Umbilical cord (tissue), 2 donors: ENCODE results near the gene HIP1. TPM values are rescaled to one million over a fixed set of nuclear protein-coding genes. Genes with fewer than 3 reads are reported as not detected.
"Not testable (repeated sequence)": the region's sequence is repeated elsewhere in the genome, so short reads cannot be mapped to it uniquely, and the experiment has no call there.

Source experiments
- DNase-seq: peaks from one replicate; pipeline ENCODE4 v3.0.0-alpha.2; 2015; ENCODE audit warnings: low spot score
- total RNA-seq: library from RNA; depleted of rRNA; stranded (reverse); fragments of >200 nt; gene quantifications from one replicate; pipeline ENCODE4 v1.2.3, GENCODE V29; 2014; ENCODE audit warnings: low replicate concordance; ENCODE audit not compliant: insufficient read depth

HIP1 gene
- total RNA-seq, 1 donor from 2014 or later, result 13.7 TPM

DNA sequence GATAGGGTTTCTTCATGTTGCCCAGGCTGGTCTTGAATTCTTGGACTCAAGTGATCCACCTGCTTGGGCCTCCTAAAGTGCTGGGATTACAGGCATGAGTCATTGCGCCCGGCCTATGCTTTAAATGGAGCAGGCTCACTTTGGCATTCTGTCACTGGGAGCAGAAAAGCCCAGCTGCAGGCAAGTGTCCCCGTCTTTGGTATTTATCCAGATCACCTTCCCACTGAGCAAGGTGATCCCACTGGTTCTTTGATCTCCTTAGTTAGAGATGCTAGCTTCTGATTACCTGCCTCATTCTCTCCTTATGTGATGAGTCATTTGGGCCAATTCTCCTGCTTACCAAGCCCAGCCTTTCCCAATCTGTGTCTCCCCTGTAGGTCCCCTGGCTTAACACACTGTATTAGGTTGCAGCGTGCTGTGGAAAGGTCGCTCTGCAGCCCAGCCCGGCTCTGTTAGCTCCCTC, 207.4 kb downstream of the HIP1 start:
- peak; percentile 7 for DNase-seq

- DNase-seq, result not testable (repeated sequence)
Measured at GRCh38 chr7:75527224-75527722, 211.5 kb downstream of the HIP1 start.

DNA sequence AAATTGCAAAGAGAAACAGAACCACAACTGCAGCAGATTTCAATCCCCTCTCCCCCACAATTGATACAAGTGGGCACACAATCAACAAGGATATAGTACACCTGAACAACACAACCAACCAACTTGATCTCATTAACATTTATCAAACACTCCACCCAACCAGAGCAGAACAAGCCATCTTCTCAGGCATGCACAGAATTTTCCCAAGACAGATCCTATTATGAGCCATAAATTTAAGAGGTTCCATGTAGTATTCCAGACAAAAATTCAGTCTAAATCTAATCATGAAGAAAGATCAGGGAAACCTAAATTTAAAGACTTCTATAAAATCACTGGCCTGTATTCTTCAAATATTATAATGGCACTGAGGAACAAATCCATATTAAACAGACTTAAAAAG, 217.0 kb downstream of the HIP1 start:
- DNase-seq, result not testable (repeated sequence)

GRCh38 chr7:75518842-75519241, 219.9 kb downstream of the HIP1 start:
- not testable (repeated sequence) for DNase-seq

GRCh38 chr7:75509033-75509432, 229.7 kb downstream of the HIP1 start:
- not testable (repeated sequence) for DNase-seq

DNA sequence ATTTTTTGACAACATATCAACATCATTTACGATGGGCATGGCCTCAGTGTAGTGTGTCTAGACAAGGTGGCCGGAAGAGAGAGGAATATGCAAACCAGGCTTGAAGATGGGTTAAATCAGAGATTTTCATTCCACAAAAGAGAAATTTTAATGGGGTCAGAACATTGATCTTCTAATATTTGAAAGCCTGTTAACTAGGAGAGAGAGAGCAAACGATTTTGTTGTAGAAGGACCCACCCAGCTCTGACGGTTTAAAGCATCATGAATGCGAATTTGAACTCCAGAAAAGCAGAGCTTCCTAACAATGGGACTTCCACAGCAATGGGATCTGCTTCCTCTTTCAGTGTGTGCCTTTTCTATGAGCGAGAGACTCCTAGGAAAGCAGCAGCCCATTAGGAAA, 246.7 kb downstream of the HIP1 start, which contains the start of gene SPDYE5:
Gene SPDYE5, plus strand, starts transcription at position 301 of the 400 bp plus-strand sequence. CDS start 1,728 bp downstream, outside the sequence.
- DNase-seq, result not testable (repeated sequence)

GRCh38 chr7:75485979-75486643, 252.6 kb downstream of the HIP1 start, which contains the start of gene POM121C:
TSS of gene POM121C (minus strand) at chr7:75486299. CDS start at chr7:75441496, 44,803 bp downstream.
- DNase-seq, result peak; percentile 97

DNA sequence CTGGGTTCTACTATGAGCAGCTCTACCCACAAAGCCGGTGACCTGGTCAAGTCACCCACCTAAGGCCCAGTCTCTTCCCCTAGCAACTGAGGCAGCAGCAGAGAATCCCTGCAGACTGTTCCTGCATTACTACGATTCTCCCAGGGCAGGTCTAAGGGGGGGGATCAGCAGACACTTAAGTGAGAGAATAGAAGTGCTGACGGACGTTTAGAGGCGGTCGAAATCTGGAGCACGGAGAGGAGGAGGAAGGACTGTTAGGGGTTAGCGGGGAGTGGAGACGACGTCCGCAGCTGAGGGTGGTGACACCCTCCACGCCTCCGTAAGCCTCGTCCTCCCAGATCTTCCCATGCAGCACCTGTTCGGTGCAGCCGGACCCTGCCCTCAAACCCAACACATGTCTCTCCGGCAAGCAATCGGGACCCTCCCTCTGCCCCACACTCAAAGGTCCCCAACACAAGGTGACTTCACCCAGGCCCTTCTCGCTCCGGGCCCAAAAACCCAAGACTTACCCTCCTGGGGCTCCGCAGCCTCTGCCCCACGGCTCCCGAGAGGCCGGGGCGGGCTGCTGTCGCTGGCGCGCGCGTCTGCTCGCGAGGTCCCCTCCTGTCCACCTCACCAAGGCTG, 253.3 kb downstream of the HIP1 start:
- DNase-seq, result peak; percentile 2

Other genes starting within 250 kb of the HIP1 start
- 4.8 TPM for gene SPDYE5, start 246.6 kb downstream of the HIP1 start, total RNA-seq
- gene CCL26, start 33.3 kb upstream of the HIP1 start, total RNA-seq, result not detected
- not detected for gene CCL24, start 74.9 kb upstream of the HIP1 start, total RNA-seq
- 4.8 TPM for gene RHBDD2, start 140.1 kb upstream of the HIP1 start, total RNA-seq
- gene POR, start 176.2 kb upstream of the HIP1 start, total RNA-seq, result 71.5 TPM